GM21515 (cell line): ENCODE results near the gene DHCR7.

ENCODE experiments used
- ATAC-seq: cut with Tn5 transposase; IDR thresholded peaks from one replicate; pipeline ENCODE4 v1.9.1; 2021; ENCODE audit not compliant: unreplicated experiment

DHCR7 gene

DNA sequence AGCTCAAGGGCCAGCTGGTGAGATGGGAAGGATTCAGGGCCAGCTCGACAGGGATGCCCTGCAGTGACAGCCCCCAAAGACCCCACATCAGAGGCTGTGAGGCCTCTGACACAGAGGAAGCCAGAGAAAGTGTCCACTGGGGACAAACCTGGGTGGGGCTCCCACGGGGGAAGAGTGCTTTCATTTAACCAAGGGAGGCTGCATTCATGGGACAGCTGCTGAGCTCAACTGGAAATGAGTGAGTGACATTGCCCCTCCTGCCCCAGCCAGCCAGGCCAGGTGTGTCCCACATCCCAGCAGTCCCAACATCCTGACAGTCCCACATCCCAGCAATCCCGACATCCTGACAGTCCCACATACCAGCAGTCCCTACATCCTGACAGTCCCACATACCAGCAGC is 61.0 kb downstream of the DHCR7 start:
- no peak for ATAC-seq

DNA sequence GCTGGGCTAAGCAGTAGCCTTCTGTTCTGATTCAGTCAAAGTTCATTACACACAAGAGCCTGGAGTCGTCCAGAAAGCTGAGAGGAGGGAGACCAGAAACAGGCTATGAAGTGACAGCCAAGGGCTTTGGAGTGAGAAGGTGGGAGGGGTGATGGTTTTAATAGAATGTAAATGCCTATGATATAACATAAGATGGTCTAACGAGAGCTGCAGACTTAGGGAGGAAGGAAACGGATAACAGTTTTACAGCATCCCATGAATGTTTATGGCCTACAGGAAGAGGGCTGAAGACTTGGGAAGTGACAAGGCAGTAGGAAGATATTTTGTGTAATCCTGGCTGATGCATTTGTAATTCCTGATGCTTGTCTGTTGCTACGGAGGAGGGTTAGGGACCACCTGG is 62.0 kb downstream of the DHCR7 start:
- no peak for ATAC-seq

DNA sequence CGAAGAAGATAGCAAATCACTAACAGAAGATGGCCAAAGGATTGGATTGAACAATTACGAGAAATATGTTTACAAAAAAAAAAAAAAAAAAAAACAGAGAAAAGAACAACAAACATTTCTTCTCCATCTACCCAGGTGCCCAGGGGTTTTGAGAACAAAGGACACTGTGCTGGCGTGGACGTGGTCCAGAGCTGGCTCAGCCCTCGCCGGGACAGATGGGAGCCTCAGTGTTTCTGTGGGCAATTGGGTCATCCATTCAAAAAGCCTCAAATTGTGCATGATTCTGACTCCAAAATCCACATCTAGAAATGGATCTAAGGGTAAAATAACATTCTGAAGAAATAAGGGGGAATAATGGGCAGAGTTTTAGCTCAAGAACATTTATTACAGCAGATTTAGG is 63.1 kb downstream of the DHCR7 start:
- no peak for ATAC-seq

DNA sequence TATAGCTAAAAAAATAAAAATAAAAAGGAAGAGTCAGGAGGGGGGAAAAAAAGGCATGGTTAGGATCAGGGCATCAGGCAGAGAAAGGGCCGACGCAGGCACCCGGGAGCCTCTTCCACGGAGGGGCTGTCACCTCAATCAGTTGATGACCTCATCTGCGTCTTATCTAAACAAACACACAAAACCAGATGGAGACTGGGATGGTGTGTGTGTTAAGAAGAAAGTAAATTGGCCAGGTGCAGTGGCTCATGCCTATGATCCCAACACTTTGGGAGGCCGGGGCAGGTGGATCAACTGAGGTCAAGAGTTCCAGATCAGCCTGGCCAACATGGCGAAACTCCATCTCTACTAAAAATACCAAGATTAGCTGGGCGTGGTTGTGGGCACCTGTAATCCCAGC is 63.6 kb downstream of the DHCR7 start:
- no peak for ATAC-seq
